K562 (cell line): ENCODE results near the gene GTSE1. TPM values are rescaled to one million over a fixed set of nuclear protein-coding genes. Genes with fewer than 3 reads are reported as not detected.

ENCODE experiments used
- CBX2 ChIP-seq: fragments of 200-600 bp; sonication (generic); IDR thresholded peaks from one replicate; pipeline ENCODE4 v1.6.1; 2012; ENCODE audit warnings: mild to moderate bottlenecking, low read length, inconsistent platforms; ENCODE audit not compliant: insufficient read depth, poor library complexity, severe bottlenecking
- CCAR2 ChIP-seq: fragments of 200-400 bp; formaldehyde crosslinking; IDR thresholded peaks from 2 replicates; pipeline ENCODE4 v1.6.1; 2017; ENCODE audit warnings: mild to moderate bottlenecking, low read depth, low read length
- FOXP1 ChIP-seq: sonication (generic); formaldehyde crosslinking; IDR thresholded peaks from 2 replicates; pipeline ENCODE4 v1.8.0; 2022; ENCODE audit warnings: mild to moderate bottlenecking, missing genetic modification reagents
- IRF9 ChIP-seq: fragments of 450-650 bp; IDR thresholded peaks from 2 replicates; pipeline ENCODE4 v1.6.1; 2016; ENCODE audit warnings: missing biosample characterization, missing genetic modification characterization
- MIER1 ChIP-seq: fragments of 450-650 bp; IDR thresholded peaks from 2 replicates; pipeline ENCODE4 v1.6.1; 2016; ENCODE audit warnings: antibody characterized with exemption, mild to moderate bottlenecking, low read depth
- MLLT1 ChIP-seq, 2 experiments: fragments of 450-650 bp; IDR thresholded peaks; 2 replicates each; pipeline ENCODE4 v1.6.1; 2016
- MYNN ChIP-seq, 2 experiments: sonication (generic); formaldehyde crosslinking in 1 of 2; IDR thresholded peaks; 2 replicates each; pipeline versions ENCODE4 v1.5.0 to v1.6.1; 2016 to 2020; ENCODE audit warnings: antibody characterized with exemption in 1 of 2, missing genetic modification reagents in 1 of 2
- NFRKB ChIP-seq: fragments of 450-650 bp; IDR thresholded peaks from 2 replicates; pipeline ENCODE4 v1.6.1; 2016; ENCODE audit warnings: low read depth
- NUFIP1 ChIP-seq: fragments of 450-650 bp; IDR thresholded peaks from 2 replicates; pipeline ENCODE4 v1.6.1; 2018; ENCODE audit not compliant: partially characterized antibody
- PHF21A ChIP-seq: fragments of 450-650 bp; IDR thresholded peaks from 2 replicates; pipeline ENCODE4 v1.6.1; 2017; ENCODE audit warnings: low read depth, borderline replicate concordance
- POLR2H ChIP-seq: IDR thresholded peaks from 2 replicates; pipeline ENCODE4 v1.6.1; 2016; ENCODE audit warnings: missing genetic modification characterization, low read depth, mild to moderate bottlenecking, control low read depth, missing compliant biosample characterization, moderate library complexity
- SLC30A9 ChIP-seq: fragments of 250-450 bp; sonication (Bioruptor Pico); IDR thresholded peaks from 2 replicates; pipeline ENCODE4 v1.8.0; 2022; ENCODE audit warnings: mild to moderate bottlenecking, moderate library complexity
- SP2 ChIP-seq: IDR thresholded peaks from 2 replicates; pipeline ENCODE4 v1.6.1; 2011; ENCODE audit warnings: mild to moderate bottlenecking, low read depth, low read length, moderate library complexity; ENCODE audit not compliant: poor library complexity, severe bottlenecking; ENCODE audit errors: extremely low read depth
- TBL1XR1 ChIP-seq, 2 experiments: IDR thresholded peaks; 2 replicates each; pipeline ENCODE4 v1.6.1; 2012; ENCODE audit warnings: improper control_type of control experiment in 2 of 2, low read length in 2 of 2, mild to moderate bottlenecking in 1 of 2
- TEAD2 ChIP-seq: fragments of 450-650 bp; IDR thresholded peaks from 2 replicates; pipeline ENCODE4 v1.6.1; 2016; ENCODE audit warnings: missing genetic modification characterization, control low read depth, missing compliant biosample characterization
- ZNF224 ChIP-seq: sonication (generic); formaldehyde crosslinking; IDR thresholded peaks from 2 replicates; pipeline ENCODE4 v1.8.0; 2022; ENCODE audit warnings: mild to moderate bottlenecking, missing genetic modification reagents
- ZNF232 ChIP-seq: sonication (generic); formaldehyde crosslinking; IDR thresholded peaks from 2 replicates; pipeline ENCODE4 v1.8.0; 2022; ENCODE audit warnings: mild to moderate bottlenecking, missing genetic modification reagents
- ZNF699 ChIP-seq: fragments of 250-450 bp; sonication (Bioruptor Pico); IDR thresholded peaks from 2 replicates; pipeline ENCODE4 v1.8.0; 2021; ENCODE audit warnings: mild to moderate bottlenecking, moderate library complexity; ENCODE audit not compliant: insufficient replicate concordance
- polyA plus RNA-seq, 8 experiments: library from polyadenylated mRNA; depleted of rRNA in 4 of 8; stranded (reverse) in 5 of 8; unstranded in 3 of 8; fragments of >200 nt; fragmentation: Nextera tagmentation in 2 of 8; fragmentation: Illumina TruSeq in 1 of 8; extraction: Ambion mirVana in 2 of 8; extraction: Trizol in 1 of 8; gene quantifications; 2 replicates each; pipeline versions ENCODE4 v1.2.1 to v1.2.3, GENCODE V29; 2011 to 2014; ENCODE audit warnings: inconsistent platforms in 1 of 8, missing spikeins in 1 of 8
- total RNA-seq, 7 experiments: library from RNA; depleted of rRNA in 6 of 7; stranded (reverse); fragments of >200 nt in 6 of 7; fragmentation: Illumina TruSeq in 2 of 7; extraction: Trizol in 2 of 7; gene quantifications; 2 replicates each; pipeline versions ENCODE4 v1.2.1 to v1.2.3, GENCODE V29; 2011 to 2021; ENCODE audit warnings: low replicate concordance in 1 of 7
- TF ChIP-seq, protein P1 (sequence below): fragments of 450-650 bp; formaldehyde crosslinking; IDR thresholded peaks from 2 replicates; pipeline ENCODE4 v1.4.0; 2022; ENCODE audit warnings: missing genetic modification characterization

The GTSE1 gene
- total and polyA plus RNA-seq, 9 of the 15 experiments (the other 6 are each of a cell fraction or from before 2014, with no cell fraction given) = 2.5 to 22.5 (median 12.9) TPM

- TF ChIP-seq TEAD2 (tag) (no peak), ZNF224 (CRISPR knock-in tag) (no peak), SLC30A9 (CRISPR knock-in tag) (no peak), NUFIP1 (no peak), NFRKB (no peak), FOXP1 (CRISPR knock-in tag) (no peak), TBL1XR1 (IDR thresholded peaks at IDR 0.05; ENCODE audit: low read length in 2 of 2) (no peak), CCAR2 (no peak), CBX2 (no peak), SP2 (no peak), POLR2H (tag) (peak; percentile 54; the same call in 1 of the 2 replicates), MYNN (IDR thresholded peaks at IDR 0.05) (peak; percentile 65; the same call in 1 of the 2 replicates), MYNN (CRISPR knock-in tag; IDR thresholded peaks at IDR 0.05) (no peak), ZNF699 (CRISPR knock-in tag) (no peak), MLLT1 (IDR thresholded peaks at IDR 0.05) (no peak), IRF9 (tag) (no peak), MIER1 (no peak), ZNF232 (CRISPR knock-in tag) (no peak), PHF21A (no peak)
- TF ChIP-seq, protein P1, sequence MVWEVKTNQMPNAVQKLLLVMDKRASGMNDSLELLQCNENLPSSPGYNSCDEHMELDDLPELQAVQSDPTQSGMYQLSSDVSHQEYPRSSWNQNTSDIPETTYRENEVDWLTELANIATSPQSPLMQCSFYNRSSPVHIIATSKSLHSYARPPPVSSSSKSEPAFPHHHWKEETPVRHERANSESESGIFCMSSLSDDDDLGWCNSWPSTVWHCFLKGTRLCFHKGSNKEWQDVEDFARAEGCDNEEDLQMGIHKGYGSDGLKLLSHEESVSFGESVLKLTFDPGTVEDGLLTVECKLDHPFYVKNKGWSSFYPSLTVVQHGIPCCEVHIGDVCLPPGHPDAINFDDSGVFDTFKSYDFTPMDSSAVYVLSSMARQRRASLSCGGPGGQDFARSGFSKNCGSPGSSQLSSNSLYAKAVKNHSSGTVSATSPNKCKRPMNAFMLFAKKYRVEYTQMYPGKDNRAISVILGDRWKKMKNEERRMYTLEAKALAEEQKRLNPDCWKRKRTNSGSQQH (CRISPR knock-in tag) = no peak
Observed at GRCh38 chr22:46296257-46297150, at the start of gene GTSE1 (continued).
